NAMALWA (cell line): Measurements from ENCODE around the gene RPL36A.

ENCODE experiments used
- DNase-seq: peaks from one replicate; pipeline ENCODE4 v3.0.0-alpha.2; 2015; ENCODE audit warnings: low spot score

The RPL36A gene

GRCh38 chrX:101393530-101394305, 2.9 kb downstream of the RPL36A start:
- DNase-seq: no peak

GRCh38 chrX:101394372-101394771, 3.6 kb downstream of the RPL36A start:
- DNase-seq: no peak

- no peak for DNase-seq
These were observed 5.0 kb downstream of the RPL36A start for GRCh38 chrX:101395789-101396188.

GRCh38 chrX:101397779-101398178, 7.0 kb downstream of the RPL36A start:
- DNase-seq: no peak

GRCh38 chrX:101398694-101399093, 7.9 kb downstream of the RPL36A start:
- DNase-seq: no peak

GRCh38 chrX:101399825-101400224, 9.0 kb downstream of the RPL36A start:
- DNase-seq: no peak

- peak; percentile 59 for DNase-seq
These were observed 16.4 kb downstream of the RPL36A start for GRCh38 chrX:101407167-101407747.

- peak; percentile 98 for DNase-seq
These were observed 17.1 kb downstream of the RPL36A start, which contains the start of the genes GLA and HNRNPH2 for GRCh38 chrX:101407748-101408531. Gene GLA, minus strand, starts transcription at chrX:101407925. Its CDS starts 22 bp downstream, at chrX:101407903. Gene HNRNPH2, plus strand, starts transcription at chrX:101408222. Its CDS starts 3,767 bp downstream, at chrX:101411989.

GRCh38 chrX:101408532-101408841, 17.7 kb downstream of the RPL36A start:
- DNase-seq: no peak

GRCh38 chrX:101409043-101409442, 18.2 kb downstream of the RPL36A start:
- no peak for DNase-seq

GRCh38 chrX:101410461-101410860, 19.6 kb downstream of the RPL36A start:
- no peak for DNase-seq

- no peak for DNase-seq
These were observed 21.2 kb downstream of the RPL36A start for GRCh38 chrX:101411984-101412383.

GRCh38 chrX:101415180-101416145, 24.7 kb downstream of the RPL36A start:
- peak; percentile 66 for DNase-seq

- DNase-seq: no peak
These were observed 25.9 kb downstream of the RPL36A start for GRCh38 chrX:101416691-101417090.

- no peak for DNase-seq
These were observed 26.4 kb downstream of the RPL36A start for GRCh38 chrX:101417190-101417589.

- no peak for DNase-seq
These were observed 27.4 kb downstream of the RPL36A start for GRCh38 chrX:101417981-101418841.

- DNase-seq: no peak
These were observed 28.7 kb downstream of the RPL36A start for GRCh38 chrX:101419489-101419888.

GRCh38 chrX:101427954-101428353, 37.1 kb downstream of the RPL36A start:
- no peak for DNase-seq

- no peak for DNase-seq
These were observed 39.1 kb downstream of the RPL36A start for GRCh38 chrX:101429934-101430333.

- no peak for DNase-seq
These were observed 39.8 kb downstream of the RPL36A start for GRCh38 chrX:101430457-101431078.
